GM23248 (cell line): Measurements from ENCODE around the gene MCRIP2.

Experiments
- EZH2 ChIP-seq: fragments of 200-600 bp; sonication (generic); IDR thresholded peaks from 2 replicates; pipeline ENCODE4 v1.6.1; 2018; ENCODE audit warnings: antibody characterized with exemption, mild to moderate bottlenecking; ENCODE audit not compliant: insufficient read depth, poor library complexity, severe bottlenecking
- EZH2phosphoT487 ChIP-seq: fragments of 200-600 bp; sonication (generic); IDR thresholded peaks from 2 replicates; pipeline ENCODE4 v1.6.1; 2018; ENCODE audit warnings: antibody characterized with exemption, moderate library complexity, mild to moderate bottlenecking, low read depth; ENCODE audit not compliant: insufficient read depth

DNA sequence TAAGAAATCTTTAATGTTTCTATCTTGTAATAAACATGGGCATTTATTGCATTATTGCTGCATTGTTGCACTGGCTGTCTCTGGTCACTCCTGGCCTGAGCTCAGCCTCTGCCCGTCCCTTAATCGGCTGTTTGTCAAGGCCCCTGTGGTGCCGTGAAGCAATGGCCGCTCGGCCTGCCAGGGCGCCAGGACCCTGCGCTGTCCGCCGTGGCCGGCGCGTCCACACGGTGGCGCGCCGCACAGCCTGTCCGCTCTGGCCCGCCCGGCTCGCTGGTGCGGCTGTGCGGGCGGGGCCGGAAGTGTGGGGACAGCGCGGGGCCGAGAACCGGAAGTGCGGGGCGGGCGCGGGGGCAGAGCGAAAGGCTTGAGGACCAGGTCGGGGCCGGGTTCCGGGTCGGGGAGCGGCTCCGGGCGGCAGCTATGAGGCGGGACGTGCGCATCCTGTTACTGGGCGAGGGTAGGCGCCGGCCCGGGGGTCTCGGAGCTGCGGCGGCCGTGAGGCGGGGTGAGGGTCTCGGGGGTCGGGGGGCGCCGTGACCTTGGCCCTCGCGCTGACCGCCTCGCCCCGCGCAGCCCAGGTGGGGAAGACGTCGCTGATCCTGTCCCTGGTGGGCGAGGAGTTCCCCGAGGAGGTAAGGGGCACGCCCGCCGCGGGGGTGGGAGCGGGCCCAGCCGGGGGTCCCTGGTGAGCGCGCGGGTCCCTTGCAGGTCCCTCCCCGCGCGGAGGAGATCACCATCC lies 26.3 kb downstream of the MCRIP2 start, which contains the start of gene RHOT2:
- TF ChIP-seq EZH2 (no peak), EZH2phosphoT487 (no peak)
